Renal pelvis (tissue), 4 donors: ENCODE data around the gene AUH. TPM values are rescaled to one million over a fixed set of nuclear protein-coding genes. Genes with fewer than 3 reads are reported as not detected.

ENCODE experiments used
- DNase-seq: peaks from one replicate; pipeline ENCODE4 v3.0.0-alpha.2; 2013
- polyA plus RNA-seq, 3 donors: library from polyadenylated mRNA; unstranded; fragments of 120-200 nt; gene quantifications; one replicate each; pipeline ENCODE4 v1.2.1, GENCODE V29; 2013; ENCODE audit not compliant: insufficient read length in 3 of 3

AUH gene
- polyA plus RNA-seq, 3 donors, result 32.2 to 40.8 (median 40.3) TPM

GRCh38 chr9:91191411-91192380, 170.0 kb downstream of the AUH start:
- DNase-seq, result no peak

- DNase-seq, result no peak
These were observed 171.7 kb downstream of the AUH start for GRCh38 chr9:91190062-91190461.

- no peak for DNase-seq
These were observed 172.8 kb downstream of the AUH start for GRCh38 chr9:91188719-91189590.

GRCh38 chr9:91187965-91188344, 173.8 kb downstream of the AUH start:
- no peak for DNase-seq

- no peak for DNase-seq
These were observed 174.3 kb downstream of the AUH start for GRCh38 chr9:91187311-91187964.

- no peak for DNase-seq
These were observed 175.0 kb downstream of the AUH start for GRCh38 chr9:91186632-91187108.

- DNase-seq, result no peak
These were observed 176.4 kb downstream of the AUH start for GRCh38 chr9:91185193-91185886.

- DNase-seq, result no peak
These were observed 179.1 kb downstream of the AUH start for GRCh38 chr9:91182429-91183225.

- no peak for DNase-seq
These were observed 180.2 kb downstream of the AUH start for GRCh38 chr9:91181541-91181940.

GRCh38 chr9:91180930-91181268, 180.8 kb downstream of the AUH start:
- no peak for DNase-seq

- DNase-seq, result no peak
These were observed 181.3 kb downstream of the AUH start for GRCh38 chr9:91180240-91180929.

GRCh38 chr9:91179237-91180138, 182.2 kb downstream of the AUH start:
- DNase-seq, result no peak

GRCh38 chr9:91178281-91179236, 183.2 kb downstream of the AUH start:
- DNase-seq, result no peak

- DNase-seq, result no peak
These were observed 183.9 kb downstream of the AUH start for GRCh38 chr9:91177661-91178280.

GRCh38 chr9:91177081-91177480, 184.6 kb downstream of the AUH start:
- no peak for DNase-seq

GRCh38 chr9:91176426-91176825, 185.3 kb downstream of the AUH start:
- no peak for DNase-seq

GRCh38 chr9:91174772-91175171, 186.9 kb downstream of the AUH start:
- DNase-seq, result no peak
